Suppressor macrophage (primary cell): ENCODE data around the gene DESI2.
"Not testable (repeated sequence)": the region's sequence is repeated elsewhere in the genome, so short reads cannot be mapped to it uniquely, and the experiment has no call there.

Experiments used
- DNase-seq, 4 experiments: peaks; one replicate each; pipeline ENCODE4 v3.0.0-alpha.2; 2020 to 2022

The DESI2 gene

GRCh38 chr1:244654108-244655038 lies 1.4 kb downstream of the DESI2 start:
- peak in 1 of 4 experiments; percentile 10 for DNase-seq

- no peak for DNase-seq
Observed at GRCh38 chr1:244655186-244655585, 2.3 kb downstream of the DESI2 start.

- no peak for DNase-seq
Observed at GRCh38 chr1:244657421-244657820, 4.5 kb downstream of the DESI2 start.

GRCh38 chr1:244659694-244660093 lies 6.8 kb downstream of the DESI2 start:
- no peak for DNase-seq

- DNase-seq, result no peak
Observed at GRCh38 chr1:244660595-244660994, 7.7 kb downstream of the DESI2 start.

- not testable (repeated sequence) for DNase-seq
Observed at GRCh38 chr1:244661569-244662312, 8.8 kb downstream of the DESI2 start.

GRCh38 chr1:244662599-244662998 lies 9.7 kb downstream of the DESI2 start:
- DNase-seq, result no peak

- no peak for DNase-seq
Observed at GRCh38 chr1:244664353-244664752, 11.4 kb downstream of the DESI2 start.

GRCh38 chr1:244665771-244666217 lies 12.9 kb downstream of the DESI2 start:
- peak; percentile 67 to 84 (median 73) for DNase-seq

- peak; percentile 58 to 70 (median 68) for DNase-seq
Observed at GRCh38 chr1:244666672-244667418, 13.9 kb downstream of the DESI2 start.

GRCh38 chr1:244667797-244668196 lies 14.9 kb downstream of the DESI2 start:
- DNase-seq, result no peak

- no peak for DNase-seq
Observed at GRCh38 chr1:244672946-244673682, 20.2 kb downstream of the DESI2 start.

- no peak for DNase-seq
Observed at GRCh38 chr1:244674446-244674845, 21.5 kb downstream of the DESI2 start.

GRCh38 chr1:244675167-244675566 lies 22.2 kb downstream of the DESI2 start:
- peak in 1 of 4 experiments; percentile 14 for DNase-seq

GRCh38 chr1:244678697-244679096 lies 25.8 kb downstream of the DESI2 start:
- DNase-seq, result no peak

GRCh38 chr1:244680667-244681066 lies 27.7 kb downstream of the DESI2 start:
- no peak for DNase-seq

- DNase-seq, result not testable (repeated sequence)
Observed at GRCh38 chr1:244682087-244682486, 29.2 kb downstream of the DESI2 start.

- no peak for DNase-seq
Observed at GRCh38 chr1:244695937-244696336, 43.0 kb downstream of the DESI2 start.

- no peak for DNase-seq
Observed at GRCh38 chr1:244699741-244700140, 46.8 kb downstream of the DESI2 start.

- DNase-seq, result no peak
Observed at GRCh38 chr1:244700808-244701207, 47.9 kb downstream of the DESI2 start.

- no peak for DNase-seq
Observed at GRCh38 chr1:244702620-244703019, 49.7 kb downstream of the DESI2 start.

- no peak for DNase-seq
Observed at GRCh38 chr1:244704107-244704506, 51.2 kb downstream of the DESI2 start.
